ENCODE data around the gene SURF1. TPM values are rescaled to one million over a fixed set of nuclear protein-coding genes. Genes with fewer than 3 reads are reported as not detected.
"Not testable (repeated sequence)": the region's sequence is repeated elsewhere in the genome, so short reads cannot be mapped to it uniquely, and the experiment has no call there.

The SURF1 gene
- total RNA-seq, 1 donor from 2014 or later, result 36.3 TPM

DNA sequence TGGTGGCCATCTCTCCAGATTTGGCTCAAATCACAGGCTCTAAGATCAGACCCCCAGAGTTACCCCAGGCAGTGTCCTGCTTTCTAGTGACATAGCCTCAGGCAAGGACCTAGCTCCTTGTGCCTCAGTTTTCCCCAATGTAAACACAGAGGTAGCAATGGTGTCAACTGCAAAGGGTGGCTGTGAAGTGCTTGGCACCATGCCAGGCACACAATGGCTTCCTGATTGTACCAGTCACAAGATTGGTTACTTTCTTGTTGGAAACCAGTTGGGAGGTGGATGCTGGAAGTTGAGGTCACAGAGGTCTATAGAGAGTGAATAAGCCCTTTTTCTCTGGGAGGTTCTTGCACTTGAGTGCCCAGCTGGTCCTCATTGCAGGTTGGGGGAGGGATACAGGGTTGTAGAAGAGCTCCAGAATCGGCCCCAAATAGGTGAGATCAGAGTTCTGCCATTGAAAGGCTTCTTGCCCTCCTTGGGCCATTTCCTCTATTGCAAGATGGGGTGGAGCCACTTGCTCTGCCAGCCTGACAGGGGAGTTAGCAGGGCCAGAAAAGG, 22.2 kb upstream of the SURF1 start:
- H3K36me3 Mint-ChIP-seq (ENCODE audit: low read depth), result peaks cover 7% of the 10 kb centered on the region
- no peaks in the 10 kb centered on the region for H3K9me3 Mint-ChIP-seq
- H3K27ac Mint-ChIP-seq, result no peak overlapping the region
- DNase-seq (ENCODE audit: low spot score), result no peak
- peaks cover 5% of the 10 kb centered on the region for H3K4me1 Mint-ChIP-seq (ENCODE audit: low read depth)
- intact Hi-C loops (cut with micrococcal nuclease), result loop anchor here (10.0 kb wide), 1 partner anchor 1024 kb away; the partner anchor contains the start of gene SETX
- no peaks in the 10 kb centered on the region for H3K27me3 Mint-ChIP-seq (ENCODE audit: insufficient read depth)
- H3K4me3 Mint-ChIP-seq, result no peak overlapping the region

DNA sequence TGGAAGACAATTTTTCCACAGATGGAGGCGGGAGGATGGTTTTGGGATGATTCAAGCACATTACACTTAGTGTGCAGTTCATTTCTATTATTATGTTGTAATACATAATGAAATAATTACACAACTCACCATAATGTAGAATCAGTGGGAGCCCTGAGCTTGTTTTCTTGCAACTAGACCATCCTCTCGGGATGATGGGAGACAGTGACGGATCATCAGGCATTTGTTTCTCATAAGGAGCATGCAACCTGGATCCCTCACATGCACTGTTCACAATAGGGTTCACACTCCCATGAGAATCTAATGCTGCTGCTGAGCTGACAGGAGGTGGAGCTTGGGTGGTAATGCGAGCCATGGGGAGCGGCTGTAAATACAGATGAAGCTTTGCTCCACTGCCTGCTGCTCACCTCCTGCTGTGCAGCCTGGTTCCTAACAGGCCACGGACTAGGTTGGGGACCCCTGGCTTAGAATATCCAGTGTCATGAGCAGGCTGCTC, 21.5 kb upstream of the SURF1 start:
- Mint-ChIP-seq H3K4me3 (no peak overlapping the region), H3K36me3 (ENCODE audit: low read depth) (peaks cover 11% of the 10 kb centered on the region), H3K27me3 (ENCODE audit: insufficient read depth) (no peaks in the 10 kb centered on the region), H3K4me1 (ENCODE audit: low read depth) (peaks cover 10% of the 10 kb centered on the region), H3K9me3 (no peaks in the 10 kb centered on the region), H3K27ac (no peak overlapping the region)
- intact Hi-C loops (cut with micrococcal nuclease), result loop anchor here (2.0 to 10.0 kb wide), 2 partner anchors 29 to 1023 kb away; partner anchors contain the start of gene SETX
- DNase-seq (ENCODE audit: low spot score), result no peak

DNA sequence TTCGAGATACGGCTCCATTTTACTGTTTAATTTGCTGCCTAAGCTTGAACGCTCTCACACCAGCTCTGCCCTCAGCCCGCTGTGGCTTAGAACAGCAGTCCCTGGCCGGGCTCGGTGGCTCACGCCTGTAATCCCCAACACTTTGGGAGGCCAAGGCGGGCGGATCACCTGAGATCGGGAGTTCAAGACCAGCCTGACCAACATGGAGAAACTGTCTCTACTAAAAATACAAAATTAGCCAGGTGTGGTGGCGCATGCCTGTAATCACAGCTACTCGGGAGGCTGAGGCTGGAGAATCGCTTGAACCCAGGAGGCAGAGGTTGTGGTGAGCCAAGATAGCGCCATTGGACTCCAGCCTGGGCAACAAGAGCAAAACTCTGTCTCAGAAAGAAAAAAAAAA, 21.0 kb upstream of the SURF1 start:
- Mint-ChIP-seq H3K4me1 (ENCODE audit: low read depth) (peaks cover 15% of the 10 kb centered on the region), H3K4me3 (peak overlapping the region; percentile 65), H3K36me3 (ENCODE audit: low read depth) (peaks cover 14% of the 10 kb centered on the region)
- H3K9me3 Mint-ChIP-seq; H3K27me3 Mint-ChIP-seq (ENCODE audit: insufficient read depth); H3K27ac Mint-ChIP-seq; DNase-seq (ENCODE audit: low spot score): not testable (repeated sequence)
- intact Hi-C loops (cut with micrococcal nuclease), result loop anchor here (2.0 to 10.0 kb wide), 2 partner anchors 30 to 1022 kb away; partner anchors contain the start of gene SETX

DNA sequence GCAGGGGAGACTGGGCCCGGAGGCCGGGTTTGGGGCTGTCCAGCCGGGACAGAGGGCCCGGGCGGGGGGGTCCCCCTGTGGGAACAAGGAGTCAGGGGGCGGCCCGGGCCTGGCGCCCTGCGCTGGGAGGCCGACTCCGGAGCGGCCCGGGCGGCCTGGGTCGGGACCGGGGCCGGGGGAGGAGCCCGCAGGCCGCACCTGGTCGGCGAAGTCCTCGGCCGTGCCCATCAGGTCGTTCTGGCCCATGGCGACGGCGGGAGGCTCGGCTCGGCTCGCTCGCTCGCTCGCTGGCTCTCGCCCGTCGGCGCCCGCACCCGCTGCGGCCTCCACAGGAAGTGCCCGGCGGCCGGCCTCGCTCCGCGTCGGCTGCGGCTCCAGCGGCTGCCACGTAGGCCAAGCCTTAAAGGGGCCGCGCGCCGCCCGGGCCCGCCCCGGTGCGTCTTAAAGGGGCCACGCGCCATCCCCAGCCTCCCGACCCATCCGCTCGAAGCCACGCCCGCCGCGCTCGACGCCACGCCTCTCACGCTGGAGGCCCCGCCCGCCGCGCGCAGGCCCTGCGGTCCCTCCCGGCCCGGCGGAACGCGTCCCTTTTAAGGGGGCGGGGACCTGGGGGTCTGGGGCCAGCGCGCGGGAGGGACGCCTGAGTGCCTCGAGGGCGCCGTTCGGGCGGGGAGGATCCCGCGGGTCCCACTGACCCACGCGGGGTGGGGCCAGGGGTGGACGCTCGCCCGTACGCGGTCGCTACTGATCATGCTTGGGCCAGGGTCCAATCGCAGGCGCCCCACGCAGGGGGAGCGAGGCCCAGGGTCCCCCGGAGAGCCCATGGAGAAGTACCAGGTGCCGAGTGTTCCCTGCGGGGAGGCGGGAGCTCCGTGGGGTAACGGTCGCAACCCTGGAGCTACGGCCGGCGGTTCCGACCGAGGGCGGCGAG, 19.7 kb upstream of the SURF1 start, which contains the start of the genes STKLD1 and SURF4:
TSS of gene STKLD1 (plus strand) at position 643 of the 931 bp plus-strand sequence. CDS start at position 751, 108 bp downstream.
TSS of gene SURF4 (minus strand) at position 337 of the 931 bp plus-strand sequence. CDS start at position 246, 91 bp downstream.
- peak; percentile 96 for DNase-seq (ENCODE audit: low spot score)
- Mint-ChIP-seq H3K27ac (peak within 1 kb of the TSS; percentile 99), H3K36me3 (ENCODE audit: low read depth) (peaks cover 21% of the 10 kb centered on the region), H3K4me1 (ENCODE audit: low read depth) (peaks cover 28% of the 10 kb centered on the region), H3K27me3 (ENCODE audit: insufficient read depth) (no peaks in the 10 kb centered on the region), H3K4me3 (peak within 1 kb of the TSS; percentile 99), H3K9me3 (no peaks in the 10 kb centered on the region)
- intact Hi-C loops (cut with micrococcal nuclease), result loop anchor here (1.0 to 10.0 kb wide), 6 partner anchors 28 to 1021 kb away; partner anchors contain the start of genes CACFD1, MED22, REXO4 and RPL7A

DNA sequence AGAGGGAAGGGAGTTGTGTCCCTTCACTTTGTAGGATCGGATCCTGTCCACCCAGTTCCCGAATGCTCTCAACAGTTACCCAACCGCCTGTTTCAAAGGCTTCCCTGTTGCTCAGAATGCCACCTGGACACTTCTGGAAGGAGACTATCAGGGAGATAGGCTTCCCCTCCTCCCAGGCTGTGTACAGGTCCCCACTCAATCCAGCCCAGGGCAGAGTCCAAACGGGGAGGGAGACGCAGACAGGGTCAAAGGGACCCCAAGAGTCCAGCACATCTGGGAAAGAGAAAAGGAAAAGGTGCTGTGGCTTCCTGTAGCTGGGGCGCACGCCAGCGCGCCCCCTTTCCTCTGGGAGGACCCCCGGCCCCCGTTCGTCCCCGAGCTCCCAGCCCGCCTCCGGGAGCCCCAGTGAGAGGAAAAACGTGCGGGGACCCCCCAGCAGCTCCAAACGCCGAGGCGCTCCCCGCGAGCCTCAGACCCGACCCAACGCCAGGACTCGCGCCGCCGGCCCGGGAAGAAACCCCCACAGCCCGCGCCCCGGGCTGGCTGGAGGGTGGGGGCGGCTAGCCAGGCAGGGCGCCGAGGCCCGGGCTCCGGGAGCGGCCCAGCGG, 18.9 kb upstream of the SURF1 start:
- H3K9me3 Mint-ChIP-seq, result no peaks in the 10 kb centered on the region
- no peaks in the 10 kb centered on the region for H3K27me3 Mint-ChIP-seq (ENCODE audit: insufficient read depth)
- peaks cover 36% of the 10 kb centered on the region for H3K4me1 Mint-ChIP-seq (ENCODE audit: low read depth)
- peak overlapping the region; percentile 99 for H3K4me3 Mint-ChIP-seq
- H3K27ac Mint-ChIP-seq, result peak overlapping the region; percentile 99
- intact Hi-C loops (cut with micrococcal nuclease), result loop anchor here (10.0 kb wide), 1 partner anchor 1020 kb away; the partner anchor contains the start of gene SETX
- no peak for DNase-seq (ENCODE audit: low spot score)
- peaks cover 28% of the 10 kb centered on the region for H3K36me3 Mint-ChIP-seq (ENCODE audit: low read depth)

DNA sequence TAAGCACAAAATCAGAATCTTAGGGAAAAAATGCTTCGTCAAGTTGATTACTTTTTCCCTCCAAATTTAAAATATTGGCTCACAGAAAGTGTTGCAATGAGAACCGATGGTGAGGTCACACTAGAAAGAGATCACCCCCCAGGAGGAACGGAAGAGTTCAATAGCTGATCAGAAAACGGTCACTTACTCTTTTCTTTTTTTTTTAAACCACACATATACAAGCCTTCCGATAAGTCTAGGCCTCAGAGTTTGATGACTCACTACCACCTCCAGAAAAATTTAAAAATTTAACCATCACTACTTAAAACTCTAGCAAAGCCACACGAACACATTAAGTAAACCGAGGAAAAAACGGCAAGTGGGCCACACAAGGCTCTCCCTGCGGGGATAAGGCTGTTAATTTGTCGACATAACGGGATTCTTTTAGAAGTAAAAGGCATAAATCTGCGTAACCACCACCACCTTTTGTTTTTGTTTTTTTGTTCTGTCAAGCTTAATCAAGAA, 18.4 kb upstream of the SURF1 start:
- Mint-ChIP-seq H3K4me3 (peak overlapping the region; percentile 99), H3K27me3 (ENCODE audit: insufficient read depth) (no peaks in the 10 kb centered on the region), H3K36me3 (ENCODE audit: low read depth) (peaks cover 32% of the 10 kb centered on the region), H3K27ac (peak overlapping the region; percentile 99), H3K9me3 (no peaks in the 10 kb centered on the region), H3K4me1 (ENCODE audit: low read depth) (peaks cover 41% of the 10 kb centered on the region)
- DNase-seq (ENCODE audit: low spot score), result peak; percentile 8
- intact Hi-C loops (cut with micrococcal nuclease), result loop anchor here (1.0 to 10.0 kb wide), 2 partner anchors 344 to 1020 kb away; partner anchors contain the start of genes GTF3C5 and SETX

DNA sequence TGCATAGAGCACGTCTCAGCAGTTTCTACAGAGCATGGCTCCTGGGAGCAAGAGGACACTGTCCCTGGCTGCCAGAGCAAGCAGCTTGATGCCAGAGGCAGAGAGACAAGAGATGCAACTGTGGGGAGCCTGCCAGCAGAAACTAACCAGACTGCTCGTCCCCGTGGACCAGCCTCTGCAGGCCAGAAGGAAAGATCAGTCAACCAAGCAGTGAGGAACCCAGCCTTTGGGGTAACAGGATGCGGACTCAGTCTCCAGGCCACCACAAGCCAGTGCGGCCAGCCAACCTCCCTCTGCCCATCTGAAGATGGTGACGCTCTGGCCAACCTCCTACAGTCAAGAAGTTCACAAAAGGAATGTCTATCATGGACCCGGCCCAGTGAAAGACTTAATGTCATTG, 15.9 kb upstream of the SURF1 start:
- Mint-ChIP-seq H3K4me1 (ENCODE audit: low read depth) (peaks cover 56% of the 10 kb centered on the region), H3K27ac (peak overlapping the region; percentile 76), H3K36me3 (ENCODE audit: low read depth) (peaks cover 44% of the 10 kb centered on the region), H3K4me3 (peak overlapping the region; percentile 83), H3K27me3 (ENCODE audit: insufficient read depth) (no peaks in the 10 kb centered on the region), H3K9me3 (no peaks in the 10 kb centered on the region)
- DNase-seq (ENCODE audit: low spot score), result no peak
- intact Hi-C loops (cut with micrococcal nuclease), result loop anchor here (10.0 kb wide), 1 partner anchor 1017 kb away; the partner anchor contains the start of gene SETX

DNA sequence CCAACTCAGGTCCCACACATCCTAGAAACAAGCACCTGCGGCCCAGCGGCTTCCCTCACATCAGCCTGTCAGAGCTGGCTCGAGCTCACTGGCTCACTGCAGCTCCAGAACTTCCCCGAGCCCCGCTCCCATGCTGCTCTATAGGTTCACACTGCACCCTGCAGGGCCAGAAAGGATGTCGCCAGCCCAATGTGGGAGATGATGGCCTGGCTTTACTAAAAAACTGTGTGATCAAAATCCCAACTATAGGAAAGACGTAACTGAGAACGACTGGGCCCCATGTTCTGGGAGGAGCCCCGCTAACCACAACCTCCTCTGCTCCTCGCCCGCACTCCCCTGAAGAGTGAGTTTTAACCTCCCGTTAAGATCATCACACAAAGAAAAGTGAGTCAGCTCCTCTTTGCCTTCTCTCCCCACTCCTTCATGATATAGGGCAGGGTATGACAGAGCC, 15.0 kb upstream of the SURF1 start:
- intact Hi-C loops (cut with micrococcal nuclease), result loop anchor here (1.0 to 10.0 kb wide), 7 partner anchors 15 to 1016 kb away; partner anchors contain the start of genes MED22, RPL7A, SETX and SLC2A6
- H3K4me1 Mint-ChIP-seq (ENCODE audit: low read depth), result peaks cover 56% of the 10 kb centered on the region
- DNase-seq (ENCODE audit: low spot score), result peak; percentile 63
- no peaks in the 10 kb centered on the region for H3K27me3 Mint-ChIP-seq (ENCODE audit: insufficient read depth)
- H3K27ac Mint-ChIP-seq, result peak overlapping the region; percentile 76
- no peaks in the 10 kb centered on the region for H3K9me3 Mint-ChIP-seq
- peak overlapping the region; percentile 83 for H3K4me3 Mint-ChIP-seq
- peaks cover 47% of the 10 kb centered on the region for H3K36me3 Mint-ChIP-seq (ENCODE audit: low read depth)

DNA sequence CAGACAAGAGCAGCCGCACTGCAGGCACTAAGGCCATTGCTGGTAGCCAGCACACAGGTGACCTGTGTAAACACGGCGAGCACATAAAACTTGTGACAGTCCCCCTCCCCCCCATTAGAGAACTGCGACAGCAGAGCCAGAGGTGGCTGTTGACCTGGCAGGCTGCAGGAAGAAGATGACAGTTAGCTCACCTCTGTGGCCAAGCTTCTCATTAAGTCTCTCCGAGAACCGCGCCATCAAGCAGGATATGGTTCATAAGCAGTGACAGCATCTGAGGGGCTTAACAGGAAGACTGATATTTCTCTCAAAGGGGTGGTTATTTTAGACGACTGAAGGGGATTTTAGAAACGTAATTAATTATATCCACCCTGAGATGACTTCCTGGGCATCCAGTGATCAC, 14.4 kb upstream of the SURF1 start:
- H3K4me3 Mint-ChIP-seq, result peak overlapping the region; percentile 83
- no peaks in the 10 kb centered on the region for H3K27me3 Mint-ChIP-seq (ENCODE audit: insufficient read depth)
- H3K36me3 Mint-ChIP-seq (ENCODE audit: low read depth), result peaks cover 53% of the 10 kb centered on the region
- peaks cover 62% of the 10 kb centered on the region for H3K4me1 Mint-ChIP-seq (ENCODE audit: low read depth)
- peak overlapping the region; percentile 76 for H3K27ac Mint-ChIP-seq
- DNase-seq (ENCODE audit: low spot score), result peak; percentile 27
- H3K9me3 Mint-ChIP-seq, result no peaks in the 10 kb centered on the region
- intact Hi-C loops (cut with micrococcal nuclease), result loop anchor here (1.0 to 10.0 kb wide), 7 partner anchors 14 to 1016 kb away; partner anchors contain the start of genes MED22, RPL7A, SETX and SLC2A6

DNA sequence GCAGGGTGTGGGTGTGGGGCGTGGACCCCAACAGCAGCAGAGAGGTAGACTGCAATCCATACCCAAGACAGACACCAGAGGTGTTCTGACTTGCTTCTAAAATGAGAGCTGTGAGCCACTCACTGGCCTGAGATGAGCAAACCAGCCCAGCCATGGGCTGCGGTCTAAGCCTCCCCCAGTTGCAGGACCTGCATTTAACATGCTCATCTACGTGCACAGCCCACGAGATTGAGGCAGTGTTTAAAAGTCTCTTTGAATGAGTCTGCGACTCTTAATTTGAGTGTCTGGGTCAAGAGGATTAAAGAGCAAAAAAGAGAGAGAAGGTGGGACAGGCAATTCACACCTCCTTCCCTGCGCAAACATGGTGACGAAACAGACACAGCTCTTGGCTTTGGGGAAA, 13.6 kb upstream of the SURF1 start:
- Mint-ChIP-seq H3K27me3 (ENCODE audit: insufficient read depth) (no peaks in the 10 kb centered on the region), H3K9me3 (no peaks in the 10 kb centered on the region), H3K27ac (peak overlapping the region; percentile 76), H3K4me3 (peak overlapping the region; percentile 83), H3K4me1 (ENCODE audit: low read depth) (peaks cover 61% of the 10 kb centered on the region), H3K36me3 (ENCODE audit: low read depth) (peaks cover 53% of the 10 kb centered on the region)
- DNase-seq (ENCODE audit: low spot score), result no peak
- intact Hi-C loops (cut with micrococcal nuclease), result loop anchor here (2.0 to 10.0 kb wide), 4 partner anchors 109 to 1015 kb away; partner anchors contain the start of genes SETX and SLC2A6

DNA sequence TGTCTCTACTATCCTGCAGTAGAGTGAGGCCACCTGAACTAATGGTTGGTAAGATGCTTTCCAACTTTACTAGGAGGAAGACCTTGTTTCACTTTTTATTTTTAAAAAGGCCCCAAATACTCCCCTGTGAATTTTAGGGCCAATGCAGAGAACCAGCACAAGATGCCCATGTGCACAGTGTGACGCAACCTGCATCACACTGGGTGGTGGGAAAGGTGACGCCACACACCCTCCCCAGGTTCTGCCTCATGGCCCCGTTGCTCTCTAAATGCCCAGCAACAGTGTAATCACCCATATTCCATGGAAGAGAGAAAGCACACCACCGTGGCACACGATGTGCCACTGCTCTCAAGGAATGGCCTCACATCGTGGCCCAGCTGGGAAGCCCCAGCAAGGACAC, 13.1 kb upstream of the SURF1 start:
- intact Hi-C loops (cut with micrococcal nuclease), result no loop called here
- no peak for DNase-seq (ENCODE audit: low spot score)
- Mint-ChIP-seq H3K4me1 (ENCODE audit: low read depth) (peaks cover 57% of the 10 kb centered on the region), H3K4me3 (peak overlapping the region; percentile 83), H3K27me3 (ENCODE audit: insufficient read depth) (no peaks in the 10 kb centered on the region), H3K36me3 (ENCODE audit: low read depth) (peaks cover 50% of the 10 kb centered on the region), H3K9me3 (no peaks in the 10 kb centered on the region), H3K27ac (peak overlapping the region; percentile 76)

All from activated T-helper 1 cell treated with anti-CD3 and anti-CD28 coated beads, Interleukin-12 subunit alpha, Interleukin-12 subunit beta, Interleukin-2, Interleukin-4 antibody, amounts not matched to agents 30 ng/mL and 10 ng/mL and 1 ng/mL, durations not matched to agents 14 hours and 24 hours and 36 hours (primary cell).